Fibroblast of pulmonary artery (primary cell): ENCODE data around the gene CDKN2AIPNL.

Source experiments
- DNase-seq: peaks from one replicate; pipeline ENCODE4 v3.0.0-alpha.2; 2010; ENCODE audit warnings: low read depth
- H3K4me3 ChIP-seq: replicated peaks from 2 replicates; pipeline ENCODE4 v1.5.1; 2011; ENCODE audit warnings: low read depth, mild to moderate bottlenecking, control low read depth, low read length, moderate library complexity
- TF ChIP-seq, protein P1 (sequence below): IDR thresholded peaks from 2 replicates; pipeline ENCODE4 v1.5.1; 2011; ENCODE audit warnings: mild to moderate bottlenecking, control low read depth, low read length, inconsistent platforms; ENCODE audit errors: missing control alignments

CDKN2AIPNL gene, protein sequence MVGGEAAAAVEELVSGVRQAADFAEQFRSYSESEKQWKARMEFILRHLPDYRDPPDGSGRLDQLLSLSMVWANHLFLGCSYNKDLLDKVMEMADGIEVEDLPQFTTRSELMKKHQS

GRCh38 chr5:134411546-134412266, at the start of gene CDKN2AIPNL:
TSS of gene CDKN2AIPNL (minus strand) at chr5:134411881. CDS start at chr5:134411854, 27 bp downstream.
- DNase-seq, result peak; percentile 88
- peak within 1 kb of the TSS; percentile 91 for H3K4me3 ChIP-seq
- TF ChIP-seq, protein P1, sequence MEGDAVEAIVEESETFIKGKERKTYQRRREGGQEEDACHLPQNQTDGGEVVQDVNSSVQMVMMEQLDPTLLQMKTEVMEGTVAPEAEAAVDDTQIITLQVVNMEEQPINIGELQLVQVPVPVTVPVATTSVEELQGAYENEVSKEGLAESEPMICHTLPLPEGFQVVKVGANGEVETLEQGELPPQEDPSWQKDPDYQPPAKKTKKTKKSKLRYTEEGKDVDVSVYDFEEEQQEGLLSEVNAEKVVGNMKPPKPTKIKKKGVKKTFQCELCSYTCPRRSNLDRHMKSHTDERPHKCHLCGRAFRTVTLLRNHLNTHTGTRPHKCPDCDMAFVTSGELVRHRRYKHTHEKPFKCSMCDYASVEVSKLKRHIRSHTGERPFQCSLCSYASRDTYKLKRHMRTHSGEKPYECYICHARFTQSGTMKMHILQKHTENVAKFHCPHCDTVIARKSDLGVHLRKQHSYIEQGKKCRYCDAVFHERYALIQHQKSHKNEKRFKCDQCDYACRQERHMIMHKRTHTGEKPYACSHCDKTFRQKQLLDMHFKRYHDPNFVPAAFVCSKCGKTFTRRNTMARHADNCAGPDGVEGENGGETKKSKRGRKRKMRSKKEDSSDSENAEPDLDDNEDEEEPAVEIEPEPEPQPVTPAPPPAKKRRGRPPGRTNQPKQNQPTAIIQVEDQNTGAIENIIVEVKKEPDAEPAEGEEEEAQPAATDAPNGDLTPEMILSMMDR, result peak; percentile 48

DNA sequence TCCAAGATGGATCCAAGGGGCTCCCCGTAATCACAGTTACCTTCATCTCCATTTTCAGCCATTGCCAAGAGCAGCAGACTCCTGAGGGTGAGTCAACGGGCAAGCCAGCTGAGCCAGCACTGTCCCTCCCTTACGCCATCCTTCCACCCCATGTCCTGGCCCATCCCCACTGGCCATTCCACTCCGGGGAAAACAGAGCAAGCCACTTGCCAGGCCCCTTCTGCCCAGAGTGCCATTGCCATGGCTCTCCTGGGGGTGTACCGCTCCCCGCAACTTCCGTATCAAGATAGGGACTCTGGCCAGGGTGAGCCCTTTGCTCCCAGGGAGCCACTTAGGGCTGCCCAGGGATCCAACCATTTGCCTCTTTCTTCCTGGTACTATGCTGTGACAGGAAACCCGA, 48.9 kb upstream of the CDKN2AIPNL start:
- TF ChIP-seq, protein P1, result no peak
- no peak overlapping the region for H3K4me3 ChIP-seq
- DNase-seq, result no peak

DNA sequence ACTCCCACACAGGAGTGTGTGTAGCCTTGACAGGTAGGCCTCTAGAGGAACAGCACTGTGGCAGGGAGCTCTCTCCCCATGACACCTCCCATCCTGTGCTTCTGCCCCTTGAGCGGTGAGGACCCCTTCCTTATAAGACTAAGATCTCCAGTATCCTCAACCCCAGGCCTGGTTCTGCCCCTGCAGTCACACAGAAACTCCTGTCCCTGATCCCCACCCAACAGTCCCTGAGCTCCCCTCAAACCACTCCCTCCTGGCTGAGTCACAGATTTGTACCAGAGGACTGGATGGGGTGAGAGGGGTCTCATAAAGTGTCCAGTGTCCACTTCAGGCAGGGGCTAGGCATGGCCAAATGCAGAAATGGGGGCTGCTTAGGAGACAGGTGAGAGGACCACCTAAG, 47.8 kb upstream of the CDKN2AIPNL start:
- TF ChIP-seq, protein P1, result no peak
- H3K4me3 ChIP-seq, result no peak overlapping the region
- no peak for DNase-seq

DNA sequence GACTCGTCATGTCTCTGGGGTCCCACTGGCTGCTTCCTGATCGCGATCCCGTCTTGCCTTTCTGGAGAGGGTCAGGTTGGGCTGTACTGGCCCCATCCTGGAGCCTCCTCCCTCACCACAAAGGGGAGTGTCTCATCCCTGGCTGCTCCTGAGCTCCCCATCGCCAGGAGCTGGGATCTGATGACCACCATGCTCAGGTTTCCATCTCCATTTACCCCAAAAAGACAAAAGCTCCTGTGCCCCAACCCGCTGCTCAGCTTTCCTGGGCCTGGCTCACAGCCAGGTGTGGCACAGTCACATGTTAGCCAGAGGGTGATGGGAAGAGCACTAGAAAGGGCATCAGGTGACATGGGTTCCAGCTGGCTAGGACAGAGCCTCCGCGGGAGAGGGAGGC, 47.3 kb upstream of the CDKN2AIPNL start:
- TF ChIP-seq, protein P1, result no peak

DNA sequence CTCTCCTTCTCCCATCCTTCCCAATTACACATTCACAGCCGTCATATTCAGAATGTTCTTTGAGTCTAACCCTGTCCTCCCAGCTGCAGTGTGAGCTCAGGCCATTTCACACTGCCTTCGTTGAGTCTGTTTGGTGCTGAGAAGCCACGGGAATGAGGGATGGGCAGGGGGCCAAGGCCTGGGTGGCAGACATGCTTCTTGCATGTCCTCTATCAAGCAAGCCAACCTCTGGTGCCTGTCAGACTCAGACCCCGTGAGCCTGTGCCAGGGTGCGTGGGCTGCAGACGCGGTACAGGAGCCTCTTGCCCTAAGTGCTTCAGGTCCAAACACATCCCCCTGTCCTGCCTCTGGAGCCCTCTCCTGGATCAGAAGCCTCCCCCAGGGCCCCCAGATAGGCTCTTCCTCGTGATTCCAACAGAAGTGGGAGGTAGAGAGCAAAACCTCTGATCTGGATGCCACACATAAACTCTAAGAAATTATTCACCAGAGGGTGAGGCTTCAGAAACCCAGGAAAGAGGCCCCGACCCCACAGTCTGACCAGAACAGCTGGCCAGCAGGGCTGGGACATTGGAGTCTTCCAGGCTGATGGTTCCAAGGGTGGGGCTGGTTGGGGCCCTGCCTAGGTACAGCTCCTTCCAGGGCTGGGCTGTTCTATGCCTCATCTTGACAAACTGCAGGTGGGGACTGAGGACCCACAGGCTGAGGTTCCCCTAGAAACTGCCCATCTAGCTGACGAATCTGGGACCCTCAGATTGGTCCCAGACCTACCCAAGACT, 46.7 kb upstream of the CDKN2AIPNL start:
- H3K4me3 ChIP-seq, result no peak overlapping the region
- TF ChIP-seq, protein P1, result no peak
- DNase-seq, result peak; percentile 55

More for the DNA sequence above, 47.3 kb upstream of the CDKN2AIPNL start:
- no peak for DNase-seq
- H3K4me3 ChIP-seq, result no peak overlapping the region

GRCh38 chr5:134457801-134458200, 46.1 kb upstream of the CDKN2AIPNL start:
- DNase-seq, result no peak
- TF ChIP-seq, protein P1, result no peak
- H3K4me3 ChIP-seq, result no peak overlapping the region
